HG03066 (cell line): ENCODE measurements around the gene P2RY13.

Source experiments
- ATAC-seq: cut with Tn5 transposase; IDR thresholded peaks from one replicate; pipeline ENCODE4 v1.9.1; 2021; ENCODE audit warnings: low read depth; ENCODE audit not compliant: unreplicated experiment

The P2RY13 gene

DNA sequence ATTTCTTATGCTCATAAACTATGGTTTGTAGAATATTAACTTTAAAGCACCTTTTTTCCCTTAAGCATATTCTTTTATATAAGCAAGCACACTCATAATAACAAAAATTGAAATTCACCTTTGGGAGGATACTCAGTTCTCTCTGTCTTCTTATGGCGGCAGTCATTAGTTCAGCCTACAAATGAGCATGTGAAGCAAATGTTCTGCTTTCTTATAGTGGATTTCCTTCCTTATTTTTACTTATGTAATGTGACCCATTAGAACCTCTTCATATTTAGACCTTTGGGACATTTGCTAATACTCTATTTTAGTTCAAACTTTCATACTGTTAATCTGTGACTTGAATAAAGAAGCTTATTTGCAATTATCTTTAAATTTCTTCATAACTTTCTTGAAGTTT lies at the start of gene P2RY13:
Gene P2RY13 (minus strand): TSS at position 187 of the 400 bp plus-strand sequence. CDS start 21 bp downstream, at position 166.
- ATAC-seq, result no peak

DNA sequence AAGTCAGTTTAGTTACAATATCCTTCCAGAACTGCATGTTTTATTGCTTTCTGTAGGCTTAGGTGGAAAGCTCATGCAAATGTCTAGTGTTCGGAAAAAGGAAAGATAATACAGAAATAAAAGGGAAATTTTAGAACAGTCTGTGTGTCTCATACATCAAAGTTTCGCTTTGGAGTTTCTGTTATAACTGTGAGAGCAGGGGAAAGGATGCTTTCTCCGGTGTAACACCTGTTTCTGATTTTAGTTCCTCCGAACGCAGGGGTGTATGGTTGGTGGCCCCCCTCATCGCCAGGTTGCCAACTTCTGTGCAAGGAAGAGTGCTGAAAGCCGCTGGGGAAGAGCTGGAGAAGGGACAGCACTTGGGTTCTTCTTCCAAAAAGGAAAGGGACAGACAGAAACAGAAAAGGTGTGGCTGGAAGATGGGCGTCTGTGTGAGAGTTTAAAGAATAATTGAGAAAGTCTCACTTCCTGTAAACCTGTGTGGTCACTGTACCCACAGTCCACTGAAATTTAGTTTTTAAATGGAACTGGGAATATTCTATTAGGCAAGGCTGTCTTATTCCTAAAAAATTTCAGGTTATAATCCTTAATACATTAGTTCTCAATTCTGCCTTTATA lies 48.5 kb upstream of the P2RY13 start:
- no peak for ATAC-seq

DNA sequence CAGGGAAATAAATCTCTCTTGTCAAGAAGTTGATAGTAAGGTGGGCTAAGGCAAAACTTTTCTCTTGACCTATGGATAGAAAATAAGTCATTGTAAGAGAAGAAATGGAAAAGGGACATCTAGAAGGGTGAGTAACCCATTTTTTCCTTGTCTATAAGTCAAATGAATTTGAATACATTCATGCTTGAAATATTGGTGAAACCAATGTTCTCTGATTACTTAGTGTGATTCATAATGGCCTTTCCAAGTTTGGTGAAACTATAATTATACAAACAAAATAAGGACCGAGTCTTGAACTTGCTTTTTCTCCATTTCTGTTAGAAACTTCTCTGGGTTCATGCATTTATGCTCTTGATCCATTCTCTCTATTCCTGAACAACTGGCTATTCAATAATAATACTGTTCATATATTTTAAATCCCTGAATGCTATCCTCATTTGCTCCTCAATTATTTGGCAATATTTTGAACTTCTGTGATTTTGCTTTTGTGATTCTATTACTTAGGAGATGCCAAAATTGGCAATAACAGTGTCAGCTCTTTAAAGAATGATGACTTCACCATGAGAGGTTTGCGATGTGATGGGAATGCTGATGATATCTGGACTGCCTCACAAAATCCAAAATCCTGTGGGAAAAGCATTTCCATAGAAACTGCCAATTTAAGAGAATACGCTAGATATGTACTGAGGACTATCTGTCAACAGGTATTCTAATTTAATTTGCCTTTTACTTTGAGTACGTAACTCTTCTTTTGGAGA lies 42.9 kb upstream of the P2RY13 start:
- no peak for ATAC-seq

DNA sequence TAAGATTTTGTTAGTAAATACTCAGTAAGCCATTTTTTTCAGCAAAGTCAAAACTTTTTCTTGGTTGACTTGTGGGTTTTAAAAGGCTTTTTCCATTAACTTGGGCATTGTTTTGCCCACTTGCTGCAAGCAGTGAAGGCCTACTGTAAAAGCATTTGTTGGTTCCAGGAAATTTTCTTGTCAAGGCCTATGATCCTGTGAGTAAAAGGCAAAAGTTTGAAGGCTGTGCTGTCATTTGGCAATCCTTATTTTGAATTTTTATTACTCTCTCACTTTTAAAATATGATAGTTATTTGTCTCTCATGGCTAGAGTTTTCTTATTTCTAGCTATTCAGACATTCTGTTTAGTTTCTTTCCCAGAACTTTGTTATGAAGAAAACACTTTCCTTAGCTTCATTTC lies 42.2 kb upstream of the P2RY13 start:
- no peak for ATAC-seq

DNA sequence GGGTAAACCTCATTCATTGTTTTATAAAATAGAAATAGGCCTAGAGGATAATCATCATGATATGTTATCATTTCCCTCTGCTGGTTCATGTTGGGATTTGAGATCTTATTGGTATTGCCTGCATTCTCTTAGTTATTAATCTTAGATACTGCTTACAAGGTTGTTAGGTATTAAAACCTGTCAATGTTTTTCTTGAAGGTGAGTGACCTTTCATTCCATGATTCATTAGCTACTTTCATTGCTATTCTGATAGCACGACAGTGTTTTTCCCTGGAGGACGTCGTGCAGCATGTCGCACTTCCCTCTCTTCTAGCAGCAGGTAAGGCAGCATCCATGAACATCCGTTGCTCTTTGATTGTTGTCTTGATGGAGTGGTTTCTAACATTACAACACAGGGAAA lies 38.1 kb upstream of the P2RY13 start:
- no peak for ATAC-seq

DNA sequence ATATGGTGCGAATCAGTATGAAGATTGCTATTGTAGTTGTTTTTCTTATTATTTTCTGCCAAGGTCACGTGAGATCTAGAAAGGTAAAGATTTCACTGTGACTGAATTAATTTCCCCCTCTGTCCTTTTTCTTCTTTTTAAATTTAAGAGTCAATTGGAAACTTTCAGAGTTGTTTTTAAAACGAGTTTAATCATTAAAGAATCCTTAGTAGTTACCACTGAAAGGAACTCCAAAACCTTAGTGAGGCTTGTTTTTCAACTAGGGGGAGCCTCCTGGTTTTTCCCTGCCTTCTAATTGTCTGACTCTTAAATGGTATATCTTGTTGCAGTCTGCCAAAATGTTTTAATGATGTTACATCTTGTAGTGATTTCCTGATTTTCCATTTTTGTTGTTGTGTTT lies 37.6 kb upstream of the P2RY13 start:
- no peak for ATAC-seq

DNA sequence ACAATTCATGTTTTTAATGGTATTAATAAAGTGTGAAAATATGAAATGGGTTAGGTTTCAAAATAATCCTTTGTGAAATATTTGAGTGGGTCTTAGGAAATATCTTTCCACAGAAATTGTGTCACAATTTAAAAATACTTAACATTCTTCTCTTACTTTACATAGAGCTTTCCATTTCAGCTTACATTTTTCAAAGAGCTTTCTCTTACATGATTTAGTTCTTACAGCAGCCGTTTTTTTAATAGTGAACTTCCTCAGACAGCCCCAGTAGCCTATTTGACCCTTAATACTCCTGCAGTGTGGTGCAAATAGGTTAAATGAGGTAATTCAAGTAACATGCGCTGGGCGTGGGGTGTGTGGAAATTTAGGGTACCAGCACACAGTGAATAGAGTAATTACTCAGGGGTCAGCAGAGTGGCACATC lies 33.4 kb upstream of the P2RY13 start:
- ATAC-seq, result no peak

DNA sequence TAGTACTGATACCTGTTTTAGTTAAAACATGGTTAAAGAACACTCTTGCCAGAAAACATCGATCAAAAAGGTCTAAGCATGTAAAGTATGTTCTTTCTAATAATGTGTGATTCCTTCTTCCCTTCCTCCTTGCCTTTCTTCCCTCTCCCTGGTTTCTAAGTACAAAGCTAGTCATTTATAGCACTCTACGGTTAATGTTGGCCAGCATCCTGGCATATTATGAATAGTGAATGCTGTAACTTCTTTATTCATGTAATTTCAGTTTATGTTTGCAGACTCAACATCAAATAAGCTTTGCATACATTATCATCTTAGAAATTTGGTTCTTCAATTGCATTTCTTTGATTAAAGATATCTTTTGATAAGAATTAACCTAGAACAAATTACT lies 28.1 kb upstream of the P2RY13 start:
- ATAC-seq, result no peak

DNA sequence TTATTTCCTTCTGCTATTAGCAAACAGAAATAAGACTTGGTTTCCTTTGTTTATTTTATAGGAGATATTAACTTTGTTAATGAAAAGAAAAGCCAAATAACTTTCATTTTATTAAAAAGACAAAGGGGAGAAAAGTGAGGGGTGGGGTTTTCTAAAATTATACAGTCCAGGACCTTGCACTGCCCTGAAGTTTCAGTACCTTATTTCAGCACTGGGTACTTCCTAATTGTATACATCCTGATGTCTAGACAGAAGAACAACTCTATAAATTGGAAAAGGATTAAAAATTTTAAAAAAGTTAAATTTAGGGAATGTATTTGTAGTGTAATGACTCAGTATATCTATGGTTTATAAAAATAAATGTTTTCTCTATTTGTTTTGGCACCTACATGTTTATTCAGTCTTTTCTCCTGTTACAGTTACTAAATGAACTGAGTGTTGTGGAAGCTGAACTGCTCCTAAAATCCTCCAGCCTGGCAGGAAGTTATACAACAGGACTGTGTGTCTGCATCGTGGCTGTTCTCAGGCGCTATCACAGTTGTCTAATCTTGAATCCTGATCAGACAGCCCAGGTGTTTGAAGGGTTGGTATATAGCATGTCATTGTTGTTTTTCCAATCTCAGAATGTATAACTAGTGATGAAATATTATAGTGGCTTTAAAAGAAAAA lies 27.6 kb upstream of the P2RY13 start:
- ATAC-seq, result no peak

DNA sequence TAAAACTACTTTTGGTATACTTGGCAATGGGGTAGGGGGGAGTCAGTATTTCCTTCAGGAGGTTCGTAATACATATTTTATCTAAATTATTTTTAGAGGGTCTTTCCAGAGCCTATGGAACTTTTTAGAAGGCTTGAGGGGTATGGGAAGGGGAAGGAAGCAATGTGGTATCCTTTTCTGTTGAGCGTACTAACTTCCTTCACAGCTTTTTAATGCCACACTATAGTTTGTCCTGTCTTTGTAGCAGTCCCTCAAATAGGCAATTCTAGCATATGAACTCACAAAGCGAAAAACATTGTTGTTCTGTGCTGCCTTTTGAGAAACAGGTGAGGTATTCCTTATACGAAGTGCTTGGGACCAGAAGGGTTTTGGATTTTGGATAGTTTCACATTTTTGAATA lies 22.3 kb upstream of the P2RY13 start:
- ATAC-seq, result peak; percentile 13

DNA sequence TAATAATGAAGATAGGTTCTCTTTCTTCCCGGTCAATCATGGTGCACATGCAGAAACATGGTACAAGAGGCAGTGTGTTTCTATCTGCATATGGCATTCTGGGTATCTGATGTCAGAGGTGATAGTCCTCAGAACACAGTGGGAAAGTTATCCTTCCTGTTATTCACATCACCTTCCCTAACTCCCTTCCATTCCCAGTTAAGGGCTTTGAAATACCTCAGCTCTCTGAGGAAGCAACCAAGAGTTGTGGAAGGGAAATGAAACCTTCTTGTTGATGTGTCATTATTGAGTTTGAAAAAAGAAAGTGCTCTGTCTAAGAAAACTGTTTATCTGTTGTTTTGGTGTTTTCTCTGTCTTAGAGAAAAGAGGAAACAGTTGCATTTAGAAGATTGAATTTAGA lies 21.9 kb upstream of the P2RY13 start:
- peak; percentile 94 for ATAC-seq

DNA sequence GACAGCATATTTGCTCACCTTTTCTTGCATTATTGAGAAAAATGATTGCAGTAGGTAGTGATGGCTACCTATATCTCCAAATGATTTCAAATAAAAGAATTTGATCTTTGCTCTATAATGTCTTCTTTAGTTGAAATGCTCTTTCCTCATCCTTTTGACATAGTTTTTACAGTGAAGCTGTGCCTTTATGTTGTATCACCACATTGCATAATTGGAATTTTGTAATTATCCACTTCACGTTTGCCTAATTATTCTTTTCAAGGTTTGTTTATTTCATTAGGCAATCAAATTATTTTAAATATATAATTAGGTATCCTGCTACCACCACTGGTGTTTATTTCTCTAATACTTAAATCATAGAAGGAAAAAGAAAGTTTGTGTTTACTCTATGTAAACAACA lies 21.3 kb upstream of the P2RY13 start:
- ATAC-seq, result no peak

DNA sequence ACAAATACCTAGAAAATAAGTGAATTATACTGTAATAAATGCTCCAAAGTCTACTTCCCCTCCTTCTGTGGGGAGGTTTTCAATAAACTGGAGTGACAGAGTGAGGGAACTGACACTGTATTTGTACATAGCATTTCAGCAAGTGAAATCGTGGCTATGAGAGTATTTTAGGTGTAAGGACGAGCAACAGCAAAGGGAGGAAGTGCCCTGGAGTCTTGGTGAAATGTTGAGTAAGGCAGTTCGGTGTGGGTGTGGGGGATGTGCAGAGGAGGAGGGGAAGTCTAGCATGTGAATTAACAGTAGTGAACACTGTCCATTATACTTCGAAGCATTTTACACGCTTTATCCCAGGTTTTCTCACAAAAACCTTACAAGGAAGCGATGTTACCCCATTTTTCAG lies 18.1 kb upstream of the P2RY13 start:
- ATAC-seq, result no peak

DNA sequence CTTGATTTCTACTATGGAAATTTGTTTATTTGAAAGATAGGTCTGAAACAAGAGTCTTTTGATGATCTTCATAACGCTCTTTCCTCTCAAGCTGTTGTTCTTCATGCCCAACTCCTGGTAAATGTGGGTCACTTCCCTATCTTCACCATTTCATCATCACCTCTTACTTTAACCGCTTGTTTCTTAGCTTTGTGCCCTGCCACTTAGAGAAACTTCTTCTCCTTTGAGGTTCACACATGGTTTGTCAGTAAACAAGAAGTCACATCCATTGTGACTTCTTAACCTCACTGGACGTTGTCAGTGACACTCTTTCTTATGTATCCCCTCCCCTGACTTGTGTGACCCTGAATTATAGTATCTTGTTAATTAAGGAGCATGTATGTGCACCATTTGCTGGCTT lies 16.9 kb upstream of the P2RY13 start:
- no peak for ATAC-seq

DNA sequence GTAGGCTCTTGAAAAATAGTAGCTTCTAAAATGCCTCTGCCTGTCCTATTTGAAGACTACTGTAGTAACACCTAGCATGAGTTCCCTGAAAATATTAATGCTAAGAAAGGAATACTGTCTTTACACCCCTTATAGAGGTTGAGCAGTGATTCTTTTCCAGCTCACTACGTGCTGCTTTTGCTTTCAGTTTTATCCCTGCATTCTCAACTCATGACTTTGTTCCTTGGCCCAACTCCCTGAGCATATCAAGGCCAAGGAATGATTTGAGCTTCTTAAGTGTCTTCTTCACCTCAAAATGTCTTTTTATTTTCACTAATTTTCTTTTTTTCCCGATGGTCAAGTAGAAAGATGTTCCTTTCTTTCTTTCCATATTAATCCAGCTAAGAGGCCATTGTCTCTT lies 16.5 kb upstream of the P2RY13 start:
- ATAC-seq, result no peak

DNA sequence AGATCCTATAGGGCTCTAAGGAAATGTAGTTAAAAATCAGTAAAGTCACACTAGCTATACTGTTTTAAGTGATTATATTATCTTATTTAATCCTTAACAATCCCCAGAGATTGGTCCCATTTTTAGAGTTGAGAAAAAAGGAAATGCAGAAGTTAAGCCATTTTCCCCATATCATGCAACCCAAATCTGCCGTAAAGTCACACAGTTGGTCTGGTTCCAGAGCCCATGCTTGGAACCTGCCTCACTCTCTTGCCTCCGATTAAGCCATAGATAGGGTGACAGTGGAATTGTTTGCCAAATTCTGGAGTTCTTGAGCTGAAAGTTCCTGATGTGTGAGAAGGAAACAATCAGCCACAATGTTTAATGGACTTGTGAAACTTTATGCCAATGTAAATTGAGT lies 2.3 kb upstream of the P2RY13 start:
- no peak for ATAC-seq

DNA sequence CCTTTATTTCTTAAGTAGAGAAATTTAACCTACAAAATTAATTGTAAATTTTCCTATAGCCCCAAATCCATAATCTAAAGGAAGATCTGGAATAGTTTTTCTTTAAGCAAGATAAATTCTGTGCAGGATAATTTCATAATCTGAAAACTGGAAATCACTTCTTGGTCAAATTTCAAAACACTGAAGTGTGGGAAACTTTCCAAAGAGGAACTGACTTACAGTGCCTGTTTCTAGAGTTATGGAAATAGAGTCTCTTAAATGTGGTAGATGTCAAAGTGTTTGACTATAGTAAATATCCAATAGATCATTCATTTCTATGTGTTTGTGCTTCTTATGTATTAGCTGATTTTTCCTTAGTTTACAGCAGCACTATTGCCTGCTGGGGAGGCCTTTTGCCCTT lies 1.6 kb upstream of the P2RY13 start:
- ATAC-seq, result no peak

DNA sequence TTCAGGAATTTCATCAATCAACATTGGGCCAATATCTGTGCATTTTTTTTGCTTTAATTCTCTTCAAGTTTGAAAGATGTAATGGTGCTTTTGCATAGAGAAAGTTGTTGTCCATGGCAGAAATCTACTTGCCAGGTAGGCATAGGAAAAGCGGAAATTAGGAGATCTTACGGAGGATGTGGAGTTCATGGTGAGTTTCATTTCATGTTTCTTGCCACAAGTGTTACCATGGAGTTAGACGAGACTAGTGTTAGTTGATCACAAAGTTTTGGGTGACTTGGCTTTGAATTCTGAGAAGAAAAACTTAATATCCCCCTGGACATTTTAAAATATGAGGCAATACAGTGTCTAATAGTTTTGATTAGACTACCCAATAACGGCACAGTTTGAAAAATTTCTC lies 1.0 kb upstream of the P2RY13 start:
- no peak for ATAC-seq

DNA sequence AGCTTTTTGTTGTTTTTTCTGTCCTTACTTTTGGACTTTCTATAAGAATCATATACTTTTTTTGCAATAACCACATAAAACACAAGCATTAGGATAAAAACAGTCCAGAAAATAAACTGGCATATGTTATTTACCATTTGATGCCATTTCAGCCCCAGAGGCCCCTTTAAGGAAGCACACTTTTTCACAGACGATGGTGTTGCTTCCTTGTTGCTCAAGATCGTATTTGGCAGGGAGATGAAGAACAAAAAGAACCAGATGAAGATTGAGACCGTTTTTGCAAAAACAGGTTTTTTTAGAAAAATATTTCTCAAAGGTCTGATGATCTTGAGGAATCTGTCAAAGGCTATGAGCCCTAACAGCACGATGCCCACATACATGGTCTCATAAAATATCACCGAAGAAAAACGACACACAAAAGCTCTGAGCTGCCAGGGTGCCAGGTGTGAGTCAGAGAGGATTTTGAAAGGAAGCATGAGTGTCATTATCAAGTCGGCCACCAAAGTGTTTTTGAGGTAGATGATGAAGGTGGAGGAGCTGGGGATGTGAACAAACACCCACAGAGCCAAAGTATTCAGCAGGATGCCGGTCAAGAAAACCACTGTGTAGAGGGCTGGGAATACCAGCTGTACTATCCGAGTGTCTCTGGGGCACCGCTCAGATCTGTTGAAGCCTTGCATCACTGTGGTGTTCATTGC lies 902 bp downstream of the P2RY13 start:
- ATAC-seq, result no peak

DNA sequence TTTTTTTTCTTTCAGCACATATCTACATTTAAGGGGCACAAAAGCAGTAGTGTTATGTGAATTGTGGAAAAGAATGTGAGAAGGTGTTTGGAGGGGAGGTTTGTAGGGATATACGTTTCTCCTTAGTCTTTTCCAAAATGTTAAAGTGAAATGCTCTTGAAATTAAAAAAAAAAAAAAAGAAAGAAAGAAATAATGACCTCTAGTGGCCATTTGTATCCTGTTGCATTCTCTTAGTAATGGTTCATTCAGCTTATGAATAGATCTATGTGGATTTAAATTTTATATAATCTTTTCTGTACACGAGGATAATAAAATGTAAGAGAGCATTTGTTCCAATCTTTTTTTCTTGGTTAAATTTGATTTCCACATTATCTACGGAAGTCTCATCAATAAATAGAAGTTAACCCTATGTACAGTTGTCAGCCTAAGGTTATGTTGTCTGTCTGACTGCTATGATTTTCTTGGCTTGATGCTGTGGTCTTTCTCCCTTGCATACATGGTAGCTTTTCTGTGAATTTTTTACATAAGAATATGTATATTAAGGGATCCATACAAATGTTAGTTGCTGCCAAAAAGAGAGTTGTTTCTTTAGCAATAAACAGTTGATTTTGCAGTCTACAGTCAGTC lies 1.7 kb downstream of the P2RY13 start:
- no peak for ATAC-seq

DNA sequence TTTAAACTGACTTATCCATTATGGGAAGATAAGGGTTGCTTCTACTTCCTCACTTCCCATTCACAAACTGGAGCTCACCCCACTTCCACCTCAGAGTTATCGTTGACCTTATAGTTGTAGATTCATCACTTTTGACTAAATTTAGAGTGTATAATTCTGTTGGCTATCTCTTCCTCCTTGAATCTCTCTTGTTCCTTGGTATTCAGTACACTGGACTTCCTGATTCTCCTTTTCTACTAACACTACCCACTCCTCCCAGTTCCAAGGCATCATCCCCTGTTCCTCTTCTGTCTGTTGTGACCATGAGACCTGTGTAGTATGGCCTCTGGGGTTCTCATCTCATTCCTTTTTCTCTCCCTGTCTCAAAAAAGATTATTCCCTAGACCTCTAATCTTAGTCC lies 6.8 kb downstream of the P2RY13 start:
- ATAC-seq, result no peak
